Measurements from ENCODE around the gene NEBL. TPM values are rescaled to one million over a fixed set of nuclear protein-coding genes. Genes with fewer than 3 reads are reported as not detected.
"Not testable (repeated sequence)": the region's sequence is repeated elsewhere in the genome, so short reads cannot be mapped to it uniquely, and the experiment has no call there.

Gene NEBL
- 10 to 100 TPM in 3 of 4 donors, 1 to 10 TPM in 1; 6.0 to 14.0 (median 12.1) TPM for total RNA-seq

GRCh38 chr10:20897146-20897825, at the start of gene NEBL:
Gene NEBL, minus strand, starts transcription at chr10:20897311. Its CDS starts 106 bp downstream, at chr10:20897205.
- Histone ChIP-seq H3K4me1 (no peaks in the 10 kb centered on the region), H3K27ac (no peak within 1 kb of the TSS), H3K27me3 (no peaks in the 10 kb centered on the region), H3K4me3 (no peak within 1 kb of the TSS), H3K36me3 (no peaks in the 10 kb centered on the region), H3K9me3 (no peaks in the 10 kb centered on the region)
- DNase-seq: no peak
- WGBS, 2 donors (ENCODE audit: low coverage in 1 of 2): 80% methylated on average over 2 of the region's 2 CpGs; no CpG with 5 or more reads in 1 of the 2 donors
- TF ChIP-seq EP300 (IDR thresholded peaks at IDR 0.05; ENCODE audit: low read depth): no peak
- TF ChIP-seq CTCF (IDR thresholded peaks at IDR 0.05): no peak
- no peak for TF ChIP-seq POLR2AphosphoS5 (IDR thresholded peaks at IDR 0.05)
- TF ChIP-seq POLR2A (IDR thresholded peaks at IDR 0.05): no peak
- in situ Hi-C loops (cut with MboI; ENCODE audit: low pct_ligation_motif_present in 1 of 4, low pct_unique_long_range_greater_than_20kb in 1 of 4, low sequenced_read_pairs in 3 of 4) (no loop called here), intact Hi-C loops (cut with DNase I; ENCODE audit: low total_unique reads) (no loop called here)

GRCh38 chr10:20945546-20946332, 48.6 kb upstream of the NEBL start:
- no peaks in the 10 kb centered on the region for H3K27me3 ChIP-seq
- no peak for DNase-seq
- no peaks in the 10 kb centered on the region for H3K4me1 ChIP-seq
- WGBS, 2 donors (ENCODE audit: low coverage in 1 of 2): 81 to 91% methylated on average over 9 of the region's 9 CpGs
- in situ Hi-C loops (cut with MboI; ENCODE audit: low pct_ligation_motif_present in 1 of 4, low pct_unique_long_range_greater_than_20kb in 1 of 4, low sequenced_read_pairs in 3 of 4): no loop called here
- no peak overlapping the region for H3K27ac ChIP-seq
- TF ChIP-seq CTCF (IDR thresholded peaks at IDR 0.05) (no peak), POLR2A (IDR thresholded peaks at IDR 0.05) (no peak), EP300 (IDR thresholded peaks at IDR 0.05; ENCODE audit: low read depth) (no peak), POLR2AphosphoS5 (IDR thresholded peaks at IDR 0.05) (no peak)
- no peak overlapping the region for H3K4me3 ChIP-seq
- intact Hi-C loops (cut with DNase I; ENCODE audit: low total_unique reads): no loop called here
- no peaks in the 10 kb centered on the region for H3K36me3 ChIP-seq
- H3K9me3 ChIP-seq: no peaks in the 10 kb centered on the region

GRCh38 chr10:20944789-20945502, 47.8 kb upstream of the NEBL start:
- Histone ChIP-seq H3K4me1 (no peaks in the 10 kb centered on the region), H3K27me3 (no peaks in the 10 kb centered on the region), H3K27ac (no peak overlapping the region), H3K9me3 (no peaks in the 10 kb centered on the region), H3K36me3 (no peaks in the 10 kb centered on the region), H3K4me3 (no peak overlapping the region)
- intact Hi-C loops (cut with DNase I; ENCODE audit: low total_unique reads) (no loop called here), in situ Hi-C loops (cut with MboI; ENCODE audit: low pct_ligation_motif_present in 1 of 4, low pct_unique_long_range_greater_than_20kb in 1 of 4, low sequenced_read_pairs in 3 of 4) (no loop called here)
- DNase-seq: no peak
- 85 to 86% methylated on average over 7 of the region's 7 CpGs for WGBS, 2 donors (ENCODE audit: low coverage in 1 of 2)
- TF ChIP-seq EP300 (IDR thresholded peaks at IDR 0.05; ENCODE audit: low read depth) (no peak), POLR2AphosphoS5 (IDR thresholded peaks at IDR 0.05) (no peak), POLR2A (IDR thresholded peaks at IDR 0.05) (no peak), CTCF (IDR thresholded peaks at IDR 0.05) (no peak)

- H3K4me1 ChIP-seq; H3K27ac ChIP-seq; H3K9me3 ChIP-seq; in situ Hi-C loops (cut with MboI; ENCODE audit: low pct_ligation_motif_present in 1 of 4, low pct_unique_long_range_greater_than_20kb in 1 of 4, low sequenced_read_pairs in 3 of 4); H3K27me3 ChIP-seq; intact Hi-C loops (cut with DNase I; ENCODE audit: low total_unique reads); H3K36me3 ChIP-seq; H3K4me3 ChIP-seq; DNase-seq: not testable (repeated sequence)
- 42 to 79% methylated on average over 2 to 5 of the region's 5 CpGs for WGBS, 2 donors (ENCODE audit: low coverage in 1 of 2)
Observed at GRCh38 chr10:20939414-20939813, 42.3 kb upstream of the NEBL start.

All from transverse colon (tissue), 4 donors.